GM19467 (cell line): Measurements from ENCODE around the gene RNF32.
"Not testable (repeated sequence)": the region's sequence is repeated elsewhere in the genome, so short reads cannot be mapped to it uniquely, and the experiment has no call there.

Experiments used
- ATAC-seq: cut with Tn5 transposase; IDR thresholded peaks from one replicate; pipeline ENCODE4 v1.9.1; 2021; ENCODE audit warnings: mild to moderate bottlenecking, moderate library complexity; ENCODE audit not compliant: unreplicated experiment

RNF32 gene

GRCh38 chr7:156669035-156669828 lies 28.7 kb downstream of the RNF32 start:
- no peak for ATAC-seq

DNA sequence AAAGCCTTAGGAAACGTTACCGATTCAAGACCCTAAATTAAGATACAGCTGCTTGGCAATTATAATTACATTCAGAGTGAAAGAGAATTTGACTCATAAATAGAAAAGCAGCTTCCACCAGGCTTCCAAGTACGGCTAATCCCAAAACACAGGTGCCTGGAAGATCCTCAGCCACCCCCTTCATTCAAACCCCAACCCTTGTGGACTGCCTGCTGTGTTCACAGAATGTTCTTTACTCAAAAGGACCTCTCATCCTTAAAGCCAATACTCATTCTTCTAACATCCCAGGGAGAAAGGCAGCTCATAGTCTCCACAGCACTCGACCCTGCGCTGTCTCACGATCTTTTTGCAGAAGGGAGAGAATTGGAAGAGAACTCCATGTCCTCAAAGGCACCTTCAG lies 32.9 kb downstream of the RNF32 start:
- ATAC-seq: no peak

- no peak for ATAC-seq
Measured at GRCh38 chr7:156673902-156674301, 33.3 kb downstream of the RNF32 start.

- no peak for ATAC-seq
Measured at GRCh38 chr7:156675721-156676120, 35.1 kb downstream of the RNF32 start.

DNA sequence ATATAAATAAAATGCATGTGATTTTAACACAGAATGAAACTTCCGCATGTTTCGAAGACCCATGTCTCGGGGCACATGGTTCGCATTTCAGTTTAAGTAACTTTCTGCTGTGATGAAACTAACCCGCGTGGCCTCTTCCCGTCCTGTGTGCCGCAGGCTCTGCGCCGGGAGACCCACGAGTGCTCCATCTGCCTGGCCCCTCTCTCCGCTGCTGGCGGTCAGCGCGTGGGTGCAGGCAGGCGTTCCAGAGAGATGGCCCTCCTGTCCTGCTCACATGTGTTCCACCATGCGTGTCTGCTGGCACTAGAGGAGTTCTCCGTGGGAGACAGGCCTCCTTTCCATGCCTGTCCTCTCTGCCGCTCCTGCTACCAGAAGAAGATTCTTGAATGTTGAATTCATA lies 35.7 kb downstream of the RNF32 start:
- no peak for ATAC-seq

- ATAC-seq: no peak
Measured at GRCh38 chr7:156677374-156678054, 36.9 kb downstream of the RNF32 start.

DNA sequence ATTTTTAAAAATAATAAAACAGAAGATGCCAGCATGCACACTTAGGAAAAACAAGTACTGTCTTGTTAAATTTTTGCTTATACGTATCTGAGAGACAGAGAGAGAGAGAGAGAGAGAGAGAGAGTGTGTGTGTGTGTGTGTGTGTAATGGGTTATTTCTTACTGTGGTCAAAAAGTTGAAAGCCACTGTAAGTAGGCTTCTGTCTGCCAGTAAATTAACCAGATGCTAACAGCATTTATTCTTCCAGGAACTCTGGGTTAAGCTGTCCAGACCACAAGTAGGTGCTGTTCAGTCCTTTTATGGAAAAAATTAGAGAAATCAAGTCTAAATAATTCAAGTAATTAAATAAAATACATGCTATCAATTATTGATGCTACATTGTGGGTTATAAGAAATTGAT lies 39.7 kb downstream of the RNF32 start:
- ATAC-seq: no peak

GRCh38 chr7:156682928-156683327 lies 42.4 kb downstream of the RNF32 start:
- no peak for ATAC-seq

DNA sequence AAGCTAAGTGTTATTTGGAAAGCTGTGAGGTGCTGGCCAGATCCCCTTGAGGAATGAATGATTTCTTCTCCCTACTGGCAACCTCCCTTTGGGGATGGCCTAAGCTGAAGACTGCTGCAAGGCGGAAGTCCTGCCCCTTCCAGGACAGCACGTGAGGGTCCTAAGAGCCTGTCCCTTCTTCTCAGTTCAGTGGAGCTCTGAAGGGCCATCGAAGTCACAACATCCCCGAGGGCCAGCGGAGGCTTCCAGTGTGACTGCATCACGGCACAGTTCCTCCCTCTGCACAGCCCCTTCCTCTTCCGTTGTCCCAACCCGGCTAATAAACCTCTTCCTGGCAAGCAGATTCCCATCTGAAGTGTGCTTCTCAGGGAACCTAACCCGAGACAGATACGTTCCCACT lies 43.7 kb downstream of the RNF32 start:
- no peak for ATAC-seq

GRCh38 chr7:156684661-156685060 lies 44.1 kb downstream of the RNF32 start:
- ATAC-seq: no peak

DNA sequence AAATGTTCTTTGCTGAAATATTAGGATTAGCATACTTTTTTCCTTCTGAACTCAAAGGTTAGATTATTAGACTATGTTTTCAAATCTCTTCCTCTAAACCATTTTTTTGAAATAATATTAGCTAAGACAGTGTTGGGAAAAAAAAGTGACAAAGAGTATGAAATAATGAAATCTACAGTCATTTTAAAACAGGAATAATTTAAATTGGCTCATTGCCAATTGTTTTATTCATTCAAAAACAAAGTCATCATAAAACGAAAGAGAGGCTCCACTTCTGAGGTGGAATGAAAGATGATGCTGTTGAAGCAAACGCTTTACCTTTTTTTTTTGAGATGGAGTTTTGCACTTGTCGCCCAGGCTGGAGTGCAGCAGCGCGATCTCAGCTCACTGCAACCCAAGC lies 51.2 kb downstream of the RNF32 start:
- no peak for ATAC-seq

- no peak for ATAC-seq
Measured at GRCh38 chr7:156692849-156693248, 52.3 kb downstream of the RNF32 start.

GRCh38 chr7:156693627-156694026 lies 53.1 kb downstream of the RNF32 start:
- ATAC-seq: no peak

- not testable (repeated sequence) for ATAC-seq
Measured at GRCh38 chr7:156697283-156697682, 56.7 kb downstream of the RNF32 start.

- not testable (repeated sequence) for ATAC-seq
Measured at GRCh38 chr7:156698512-156698911, 57.9 kb downstream of the RNF32 start.

GRCh38 chr7:156701787-156702186 lies 61.2 kb downstream of the RNF32 start:
- not testable (repeated sequence) for ATAC-seq

DNA sequence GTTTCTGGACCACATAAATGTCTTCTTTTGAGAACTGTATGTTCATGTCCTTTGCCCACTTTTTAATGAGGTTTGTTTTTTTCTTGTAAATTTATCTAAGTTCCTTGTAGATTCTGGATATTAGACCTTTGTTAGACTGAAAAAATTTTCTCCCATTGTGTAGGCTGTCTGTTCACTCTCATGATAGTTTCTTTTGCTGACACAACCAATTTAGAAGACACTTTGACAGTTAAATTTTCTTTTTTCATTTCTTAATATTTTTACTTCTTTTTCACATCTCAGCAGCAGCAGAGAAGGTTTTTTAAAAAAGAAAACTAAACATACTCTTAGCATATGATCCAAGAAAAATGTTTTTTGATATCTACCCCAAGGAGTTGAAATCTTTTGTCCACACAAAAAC lies 61.8 kb downstream of the RNF32 start:
- ATAC-seq: no peak

- no peak for ATAC-seq
Measured at GRCh38 chr7:156703209-156703608, 62.6 kb downstream of the RNF32 start.

DNA sequence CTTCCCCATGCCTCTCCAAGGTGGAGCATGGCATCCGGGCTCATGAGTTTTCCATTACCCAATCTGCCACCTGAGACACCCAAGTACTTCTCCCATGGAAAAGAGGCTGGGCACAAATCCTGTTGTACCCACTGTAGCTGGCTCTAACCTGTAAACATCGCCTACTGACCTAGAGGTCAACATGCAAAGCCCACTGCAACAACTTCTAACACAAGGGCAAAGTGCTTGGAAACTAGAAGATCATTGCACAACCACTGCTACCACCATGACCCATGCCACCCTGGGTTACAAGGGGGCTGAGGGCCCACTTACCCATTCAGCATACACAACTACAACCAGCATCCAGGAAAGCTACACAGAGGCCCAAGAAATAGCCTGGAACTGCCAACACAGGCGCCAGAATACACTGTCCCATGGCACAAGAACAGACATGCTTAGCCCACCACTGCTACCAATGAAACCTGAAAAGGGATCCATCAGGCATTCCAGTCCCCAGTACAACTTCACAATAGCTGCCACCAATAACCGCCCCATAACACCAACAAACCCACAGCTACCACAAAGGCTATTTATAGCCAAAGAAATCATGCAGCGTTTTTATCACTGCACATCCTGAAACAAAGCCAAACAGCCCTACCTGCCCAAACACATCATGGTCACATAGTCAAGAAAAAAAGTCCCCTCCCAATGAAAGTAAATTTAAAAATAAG lies 63.4 kb downstream of the RNF32 start:
- no peak for ATAC-seq

DNA sequence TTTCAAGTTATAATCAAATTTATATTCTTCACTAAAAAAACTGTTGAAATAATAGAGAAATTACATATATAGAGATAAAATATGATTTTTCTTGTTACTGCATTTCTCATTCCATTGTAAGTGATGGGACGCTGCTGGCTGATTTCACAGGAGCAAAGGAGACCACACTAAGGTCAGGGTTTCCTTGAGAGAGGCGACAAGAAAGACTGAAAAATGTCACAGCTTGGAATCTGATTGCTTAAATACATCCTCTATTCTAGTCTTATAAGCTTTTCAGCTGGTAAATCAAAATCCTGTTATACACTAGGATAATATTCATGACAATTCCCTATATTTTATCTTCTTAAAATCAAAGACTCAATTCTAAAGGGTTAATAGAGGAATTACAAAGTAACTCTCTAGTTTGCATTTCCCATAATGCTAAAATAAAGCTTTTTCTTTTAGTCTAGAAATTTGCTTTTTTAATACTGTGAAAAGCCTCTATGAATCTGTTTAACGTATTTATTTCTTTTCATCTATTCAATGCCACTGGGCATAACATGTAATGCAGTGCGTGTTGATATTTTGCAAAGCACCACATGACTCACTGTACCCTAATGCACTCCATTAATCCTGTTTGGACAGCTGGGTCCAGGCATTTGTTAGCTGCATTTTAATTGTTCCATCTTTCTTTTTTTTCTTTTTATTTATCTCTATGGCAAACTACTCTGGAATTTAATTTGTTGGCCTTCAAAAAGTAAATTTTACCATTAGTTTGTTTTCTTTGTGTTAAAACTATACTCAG lies 81.7 kb downstream of the RNF32 start:
- no peak for ATAC-seq

DNA sequence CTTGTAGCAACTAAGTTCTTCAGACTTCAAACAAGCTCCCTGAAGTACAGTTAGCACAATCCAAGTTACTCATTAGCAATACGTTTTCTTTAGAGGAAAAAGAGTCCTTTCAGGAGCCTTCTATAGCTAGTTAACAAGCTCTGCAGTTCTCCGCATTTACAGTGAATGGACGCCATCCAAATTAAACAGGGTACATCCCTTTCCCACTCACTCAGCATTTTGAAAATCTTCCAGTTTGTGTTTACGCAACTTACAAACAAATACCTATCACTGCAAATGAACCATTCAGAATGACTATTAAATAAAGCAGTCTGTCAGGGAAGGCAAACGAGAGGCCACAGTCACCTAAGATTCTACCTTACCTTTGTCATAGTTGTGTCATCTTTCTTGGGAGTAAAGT lies 84.5 kb downstream of the RNF32 start:
- ATAC-seq: no peak
